Measurements from ENCODE around the gene GLYR1.
"Not testable (repeated sequence)": the region's sequence is repeated elsewhere in the genome, so short reads cannot be mapped to it uniquely, and the experiment has no call there.

GLYR1 gene

DNA sequence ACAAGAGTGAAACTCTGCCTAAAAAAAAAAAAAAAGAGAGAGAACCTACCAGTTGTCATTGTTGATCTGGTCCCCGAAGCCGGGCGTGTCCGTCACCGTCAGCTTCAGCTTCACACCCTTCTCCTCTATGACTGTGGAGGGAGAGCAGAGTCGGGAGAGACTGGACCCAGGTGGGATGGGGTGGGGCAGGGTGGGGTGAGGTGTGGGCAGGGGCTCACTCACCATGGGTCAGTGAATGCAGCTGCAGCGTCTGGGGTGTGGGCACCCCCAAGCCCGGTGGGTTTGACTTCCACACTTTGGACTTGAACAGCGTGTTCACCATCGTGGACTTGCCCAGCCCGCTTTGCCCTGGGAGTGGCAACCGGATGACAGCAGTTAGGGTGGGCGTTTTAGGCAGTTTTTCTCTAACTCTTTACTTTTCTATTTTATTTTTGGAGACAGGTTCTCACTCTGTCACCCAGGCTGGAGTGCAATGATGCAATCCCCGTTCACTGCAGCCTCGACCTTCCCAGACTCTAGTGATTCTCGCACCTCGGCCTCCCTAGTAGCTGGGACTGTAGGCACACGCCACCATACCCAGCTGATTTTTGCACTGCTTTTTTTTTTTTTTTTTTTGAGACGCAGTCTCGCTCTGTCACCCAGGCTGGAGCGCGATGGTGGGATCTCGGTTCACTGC is 61.2 kb downstream of the GLYR1 start:
- no peak for DNase-seq

DNA sequence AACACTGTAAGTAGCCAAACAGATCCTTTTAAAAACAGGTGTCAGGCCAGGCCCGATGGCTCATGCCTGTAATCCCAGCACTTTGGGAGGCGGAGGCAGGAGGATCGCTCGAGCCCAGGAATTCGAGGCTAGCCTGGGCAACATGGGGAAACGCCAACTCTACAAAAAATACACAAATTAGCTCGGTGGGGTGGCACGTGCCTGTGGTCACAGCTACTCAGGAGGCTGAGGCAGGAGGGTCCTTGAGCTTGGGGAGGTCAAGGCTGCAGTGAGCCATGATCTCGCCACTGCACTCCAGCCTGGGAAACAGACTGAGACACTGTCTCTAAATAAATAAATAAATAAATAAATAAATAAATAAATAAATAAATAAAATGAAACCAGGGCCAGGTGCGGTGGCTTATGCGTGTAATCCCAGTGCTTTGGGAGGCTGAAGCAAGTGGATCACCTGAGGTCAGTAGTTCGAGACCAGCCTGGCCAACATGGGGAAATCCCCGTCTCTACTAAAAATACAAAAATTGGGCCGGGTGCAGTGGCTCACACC is 62.6 kb downstream of the GLYR1 start:
- DNase-seq, result not testable (repeated sequence)

DNA sequence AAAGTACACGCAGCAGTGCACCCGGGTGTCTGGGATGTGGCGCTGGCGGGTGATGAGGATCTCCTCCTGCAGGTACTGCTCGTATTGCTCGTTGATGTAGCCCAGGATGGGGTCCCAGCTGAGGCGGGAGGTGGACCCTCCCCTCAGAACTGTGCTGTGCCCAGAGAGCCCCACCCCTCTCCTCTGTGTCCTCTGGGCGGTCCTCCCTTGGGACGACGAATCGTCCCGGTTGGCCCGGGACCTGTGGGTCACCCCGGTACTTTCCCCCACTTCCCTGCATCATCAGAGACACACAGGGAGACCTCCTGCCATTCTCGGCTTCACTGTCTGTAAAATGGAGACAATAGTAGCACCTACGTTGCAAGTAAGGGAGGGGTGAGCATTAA is 63.1 kb downstream of the GLYR1 start:
- DNase-seq, result no peak

DNA sequence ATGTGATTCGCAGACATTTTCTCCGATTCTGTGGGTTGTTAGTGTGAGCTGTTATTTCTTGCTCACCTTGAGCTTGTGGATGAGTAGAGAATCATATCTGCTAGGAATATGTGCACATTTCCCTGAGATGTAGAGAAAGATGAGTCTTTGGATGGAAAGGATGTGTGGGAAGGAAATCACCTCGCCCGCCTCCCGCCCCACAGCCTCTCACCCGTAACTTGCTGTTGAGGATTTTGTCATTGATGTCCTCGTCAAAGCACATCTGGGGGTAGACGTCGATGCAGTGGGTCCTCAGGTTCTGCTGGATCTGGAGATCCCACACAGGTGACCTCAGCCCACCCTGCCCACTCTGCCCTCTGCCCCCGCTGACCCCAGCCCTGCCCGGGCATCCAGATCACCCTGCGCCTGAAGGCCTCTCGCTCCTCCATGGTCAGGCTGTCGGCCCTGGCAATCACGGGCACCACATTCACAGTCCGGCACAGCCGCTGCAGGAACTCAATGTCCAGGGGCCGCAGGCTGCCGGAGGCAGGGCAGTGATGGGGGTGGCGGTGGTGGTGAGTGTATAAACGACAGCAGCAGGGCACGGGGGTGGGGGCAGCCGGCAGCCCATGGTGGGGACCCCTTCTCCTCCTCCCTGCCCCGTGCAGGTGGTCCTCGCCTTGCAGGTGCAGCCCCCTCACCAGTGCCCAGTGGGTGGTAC is 63.7 kb downstream of the GLYR1 start:
- no peak for DNase-seq

DNA sequence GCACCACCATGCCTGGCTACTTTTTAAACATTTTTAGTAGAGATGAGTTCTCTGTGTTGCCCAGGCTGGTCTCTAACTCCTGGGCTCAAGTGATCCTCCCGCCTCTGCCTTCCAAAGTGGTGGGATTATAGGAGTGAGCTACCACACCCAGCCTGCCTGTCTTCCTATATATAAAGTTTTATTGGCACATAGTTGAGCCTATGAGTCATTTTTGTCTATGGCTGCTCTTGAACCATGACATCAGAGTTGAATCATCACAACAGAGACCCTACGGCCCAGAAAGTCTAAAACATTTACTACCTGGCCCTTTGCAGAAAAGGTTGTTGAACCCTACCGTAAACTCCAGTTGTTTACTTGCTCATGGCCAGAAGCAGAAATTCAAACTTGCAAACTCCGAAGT is 66.9 kb downstream of the GLYR1 start:
- DNase-seq, result peak; percentile 53

DNA sequence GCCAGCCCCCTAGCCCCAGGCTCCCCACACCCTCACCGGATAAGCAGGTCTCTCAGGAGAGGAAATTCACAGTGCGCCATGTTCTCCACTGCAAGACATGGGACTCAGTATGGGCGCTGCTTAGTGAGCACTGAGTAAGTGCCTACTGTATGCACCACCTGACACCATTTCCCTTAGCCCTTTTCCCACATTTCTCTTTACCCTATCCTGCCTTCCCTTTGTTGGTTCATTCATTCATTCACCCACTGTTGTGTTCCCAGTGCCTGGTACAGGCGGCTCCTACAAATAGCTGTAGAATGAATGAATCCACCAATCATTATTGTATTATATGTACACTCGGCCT is 69.1 kb downstream of the GLYR1 start:
- DNase-seq, result no peak

DNA sequence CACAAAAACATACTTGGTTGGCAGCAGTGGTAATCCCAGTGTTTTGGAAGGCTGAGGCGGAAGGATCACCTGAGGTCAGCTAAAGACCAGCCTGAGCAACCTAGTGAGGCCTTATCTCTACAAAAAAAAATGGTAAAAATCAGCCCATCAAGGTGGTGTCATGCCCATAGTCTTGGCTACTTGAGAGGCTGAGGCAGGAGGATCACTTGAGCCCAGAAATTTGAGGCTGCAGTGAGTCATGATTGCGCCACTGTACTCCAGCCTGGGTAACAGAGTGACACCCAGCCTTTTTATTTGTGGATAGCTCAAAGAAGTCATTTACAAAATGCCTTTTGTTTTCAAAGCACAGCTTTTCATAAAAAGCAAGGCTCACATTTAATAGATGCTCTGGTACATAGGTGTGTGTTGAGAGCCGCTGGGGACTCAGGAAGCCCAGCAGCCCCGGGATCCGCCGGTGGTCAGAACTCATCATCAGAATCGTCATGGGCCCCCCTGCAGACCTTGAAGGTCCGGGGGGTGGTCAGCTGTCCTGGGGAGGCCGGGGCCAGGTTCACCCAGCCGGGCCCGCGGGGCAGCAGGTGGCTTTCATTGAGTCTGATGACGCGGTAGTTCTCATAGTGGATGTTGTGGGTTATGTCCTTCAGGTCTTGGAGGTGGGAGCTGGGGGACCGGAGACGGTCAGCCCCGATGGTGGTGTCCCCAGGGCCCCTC is 69.6 kb downstream of the GLYR1 start:
- DNase-seq, result no peak

DNA sequence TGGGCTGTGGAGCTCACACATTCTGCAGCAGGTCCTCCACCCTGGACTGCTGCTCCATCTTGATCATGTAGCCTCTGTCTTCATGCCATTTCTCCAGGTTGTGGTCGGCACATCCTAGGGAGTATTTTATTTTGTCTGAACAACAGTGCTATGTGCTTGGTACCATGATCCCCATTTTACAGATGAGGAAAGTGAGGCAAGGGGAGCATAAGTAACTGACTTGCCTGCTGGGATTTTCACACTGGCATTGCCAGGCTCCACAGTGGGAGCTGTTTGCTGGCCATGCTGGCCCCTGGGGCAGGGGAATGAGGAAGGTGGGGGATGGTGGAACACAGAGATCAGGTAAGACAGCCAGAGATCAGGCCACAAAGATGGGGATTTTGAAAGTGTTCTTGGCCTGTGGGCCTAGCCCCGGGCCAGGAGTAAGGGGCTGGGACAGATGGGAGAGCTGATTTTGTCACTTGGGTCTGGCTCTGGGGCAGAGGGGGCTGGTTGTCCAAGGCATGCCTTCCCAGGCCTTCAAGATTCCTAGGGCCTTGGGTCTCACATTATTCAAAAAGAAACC is 70.9 kb downstream of the GLYR1 start:
- DNase-seq, result no peak

DNA sequence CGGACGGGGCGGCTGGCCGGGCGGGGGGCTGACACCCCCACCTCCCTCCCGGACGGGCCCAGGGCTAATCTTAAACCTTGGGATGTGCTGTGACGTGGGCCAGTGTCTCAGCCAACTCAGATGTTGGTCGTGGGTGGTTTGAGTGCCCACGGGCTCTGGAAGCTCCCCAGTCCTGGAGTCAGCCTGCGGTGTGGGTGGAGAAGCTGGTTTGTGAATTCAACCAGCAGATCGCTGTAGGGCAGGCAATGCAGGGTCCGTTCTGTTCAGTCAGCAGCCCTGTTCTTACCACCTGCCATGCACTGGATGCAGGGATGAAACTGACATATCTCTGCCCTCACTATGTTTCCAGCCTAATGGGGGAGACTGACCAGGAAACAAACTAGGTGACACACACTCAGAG is 72.1 kb downstream of the GLYR1 start:
- DNase-seq, result peak; percentile 63

DNA sequence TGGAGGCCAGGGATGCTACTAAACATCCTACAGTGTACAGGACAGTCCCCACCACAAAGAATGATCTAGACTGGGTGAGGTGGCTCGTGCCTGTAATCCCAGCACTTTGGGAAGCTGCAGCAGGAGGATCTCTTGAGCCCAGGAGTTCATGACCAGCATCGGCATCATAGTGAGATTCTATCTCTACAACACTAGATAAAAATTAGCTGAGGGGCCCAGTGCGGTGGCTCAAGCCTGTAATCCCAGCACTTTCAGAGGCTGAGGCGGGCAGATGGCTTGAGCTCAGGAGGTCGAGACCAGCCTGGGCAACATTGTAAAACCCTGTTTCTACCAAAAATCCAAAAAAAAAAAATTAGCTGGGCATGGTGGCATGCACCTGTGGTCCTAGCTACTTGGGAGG is 74.7 kb downstream of the GLYR1 start:
- DNase-seq, result peak; percentile 52

DNA sequence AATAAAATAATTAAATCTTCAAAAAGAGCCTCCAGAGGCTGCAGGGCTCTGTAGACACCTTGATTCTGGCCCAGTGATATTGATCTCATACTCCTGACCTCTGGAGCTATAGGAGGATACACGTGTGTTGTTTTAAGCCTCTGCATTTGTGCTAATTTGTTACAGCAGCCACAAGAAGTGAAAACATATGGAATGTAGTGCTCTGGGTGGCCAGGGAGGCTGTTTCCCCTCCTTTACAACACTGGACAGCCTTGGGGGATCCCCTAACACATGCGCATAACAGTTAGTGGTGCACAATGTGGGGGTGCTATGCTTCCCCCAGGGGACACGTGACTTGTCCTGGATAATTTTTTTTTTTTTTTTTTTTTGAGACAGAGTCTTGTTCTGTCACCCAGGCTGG is 75.4 kb downstream of the GLYR1 start:
- DNase-seq, result no peak

DNA sequence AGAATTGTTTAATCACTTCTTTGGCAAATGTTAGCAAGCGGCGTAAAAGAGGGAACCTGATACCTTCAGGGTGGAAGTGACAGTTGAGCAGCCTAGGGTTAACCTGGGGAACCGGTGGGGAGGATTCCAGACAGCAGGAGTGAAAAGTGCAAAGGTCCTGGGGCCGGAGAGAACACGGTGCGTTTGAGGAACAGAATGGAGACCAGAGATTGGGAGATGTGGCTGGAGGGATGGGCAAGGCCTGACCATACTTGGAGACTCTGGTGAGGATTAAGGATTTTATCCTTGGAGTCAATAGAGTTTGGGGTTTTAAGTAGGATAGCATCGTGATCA is 77.8 kb downstream of the GLYR1 start:
- DNase-seq, result peak; percentile 92

DNA sequence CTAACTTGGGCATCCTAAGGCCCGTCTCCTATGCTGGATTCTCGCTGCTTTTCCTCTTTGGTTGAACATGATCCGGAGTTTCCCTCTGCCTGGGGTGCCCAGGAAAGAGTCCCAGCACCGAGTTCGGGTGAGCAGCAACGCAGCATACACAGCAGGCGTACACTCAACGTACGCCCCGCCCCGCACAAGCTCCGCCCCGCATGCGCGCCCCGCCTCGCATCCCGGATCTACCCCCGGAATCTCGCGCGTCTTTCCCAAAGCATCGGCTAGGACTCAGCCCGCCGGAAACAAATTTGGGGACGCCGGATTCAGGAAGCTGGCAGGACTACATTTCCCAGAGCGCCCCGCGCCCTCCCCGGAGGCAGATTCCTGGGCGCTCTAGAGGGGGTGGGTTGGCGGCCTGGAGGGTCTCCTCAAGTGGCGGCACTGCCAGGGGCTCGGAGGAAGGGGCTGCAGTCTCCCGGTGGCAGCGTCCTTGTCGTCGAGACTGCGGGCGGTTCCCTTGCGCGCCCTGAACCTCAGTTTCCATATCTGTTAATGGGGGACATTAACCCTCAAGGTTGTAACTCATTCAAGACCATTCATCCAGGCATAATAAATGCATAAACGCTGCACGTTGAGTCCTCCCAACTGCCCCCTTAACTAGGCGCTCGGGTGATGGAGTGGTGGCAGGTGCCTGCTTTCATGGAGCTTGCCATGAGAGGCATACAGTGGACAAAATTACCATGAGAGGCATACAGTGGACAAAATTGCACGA is 78.4 kb downstream of the GLYR1 start:
- DNase-seq, result peak; percentile 98

DNA sequence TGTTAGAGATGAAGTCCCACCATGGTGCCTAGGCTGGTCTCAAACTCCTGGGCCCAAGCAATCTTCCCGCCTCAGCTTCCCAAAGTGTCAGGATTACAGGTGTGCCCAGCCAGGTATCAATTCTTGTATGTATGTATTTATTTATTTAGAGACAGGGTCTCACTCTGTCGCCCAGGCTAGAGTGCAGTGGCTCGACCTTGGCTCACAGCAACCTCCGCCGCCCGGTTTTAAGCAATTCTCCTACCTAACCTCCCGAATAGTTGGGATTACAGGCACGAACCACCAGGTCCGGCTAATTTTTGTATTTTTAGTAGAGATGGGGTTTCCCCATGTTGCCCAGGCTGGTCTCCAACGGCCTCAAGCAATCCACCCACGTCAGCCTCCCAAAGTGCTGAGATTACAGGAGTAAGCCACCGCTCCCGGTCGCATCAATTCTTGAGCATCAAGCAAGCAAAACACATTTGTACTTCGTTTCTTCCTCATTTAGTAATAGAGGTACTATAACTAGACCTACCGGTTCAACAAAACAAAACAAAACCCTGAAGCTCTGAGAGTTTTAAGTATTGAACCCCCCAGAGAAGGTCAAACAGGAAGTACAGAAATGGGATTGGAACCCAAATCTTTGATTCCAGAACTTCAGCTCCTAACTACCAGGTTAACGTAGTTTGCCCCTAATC is 79.1 kb downstream of the GLYR1 start:
- DNase-seq, result no peak

DNA sequence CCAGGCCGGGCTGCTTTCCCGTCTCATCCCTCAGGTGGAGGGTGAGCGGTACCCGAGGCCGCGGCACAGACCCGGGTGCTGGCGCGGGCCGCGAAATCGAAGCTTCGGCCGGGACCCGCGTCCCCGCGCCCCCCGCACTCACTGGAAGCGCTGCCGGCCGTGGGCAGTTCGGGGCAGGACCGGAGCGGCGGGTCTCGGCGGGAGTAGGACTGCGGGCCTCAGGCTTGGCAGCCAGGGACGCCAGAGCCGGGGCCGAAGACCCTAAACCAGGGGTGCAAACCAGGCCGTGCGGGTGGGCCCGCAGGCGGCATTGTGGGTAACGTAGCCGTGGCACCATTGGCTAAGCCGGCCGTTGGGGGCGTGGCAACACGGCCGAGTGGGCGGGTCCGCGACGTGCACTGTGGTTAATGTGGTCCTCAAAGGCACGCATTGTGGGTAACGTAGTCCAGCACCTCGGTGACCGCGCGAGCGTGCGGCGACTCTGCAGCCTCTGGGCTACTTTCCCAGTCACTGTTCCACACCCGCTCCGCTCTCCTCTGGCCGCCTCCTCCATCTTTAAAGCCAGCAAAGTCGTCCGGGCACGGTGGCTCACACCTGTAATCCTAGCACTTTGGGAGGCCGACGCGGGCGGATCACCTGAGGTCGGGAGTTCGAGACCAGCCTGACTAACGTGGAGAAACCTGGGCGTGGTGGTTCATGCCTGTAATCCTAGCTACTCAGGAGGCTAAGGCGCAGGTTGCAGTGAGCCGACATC is 80.0 kb downstream of the GLYR1 start, which contains the start of gene ZNF500:
Gene ZNF500 (minus strand): TSS at position 288 of the 754 bp plus-strand sequence. CDS start 1,184 bp downstream, outside the sequence.
- DNase-seq, result peak; percentile 98

DNA sequence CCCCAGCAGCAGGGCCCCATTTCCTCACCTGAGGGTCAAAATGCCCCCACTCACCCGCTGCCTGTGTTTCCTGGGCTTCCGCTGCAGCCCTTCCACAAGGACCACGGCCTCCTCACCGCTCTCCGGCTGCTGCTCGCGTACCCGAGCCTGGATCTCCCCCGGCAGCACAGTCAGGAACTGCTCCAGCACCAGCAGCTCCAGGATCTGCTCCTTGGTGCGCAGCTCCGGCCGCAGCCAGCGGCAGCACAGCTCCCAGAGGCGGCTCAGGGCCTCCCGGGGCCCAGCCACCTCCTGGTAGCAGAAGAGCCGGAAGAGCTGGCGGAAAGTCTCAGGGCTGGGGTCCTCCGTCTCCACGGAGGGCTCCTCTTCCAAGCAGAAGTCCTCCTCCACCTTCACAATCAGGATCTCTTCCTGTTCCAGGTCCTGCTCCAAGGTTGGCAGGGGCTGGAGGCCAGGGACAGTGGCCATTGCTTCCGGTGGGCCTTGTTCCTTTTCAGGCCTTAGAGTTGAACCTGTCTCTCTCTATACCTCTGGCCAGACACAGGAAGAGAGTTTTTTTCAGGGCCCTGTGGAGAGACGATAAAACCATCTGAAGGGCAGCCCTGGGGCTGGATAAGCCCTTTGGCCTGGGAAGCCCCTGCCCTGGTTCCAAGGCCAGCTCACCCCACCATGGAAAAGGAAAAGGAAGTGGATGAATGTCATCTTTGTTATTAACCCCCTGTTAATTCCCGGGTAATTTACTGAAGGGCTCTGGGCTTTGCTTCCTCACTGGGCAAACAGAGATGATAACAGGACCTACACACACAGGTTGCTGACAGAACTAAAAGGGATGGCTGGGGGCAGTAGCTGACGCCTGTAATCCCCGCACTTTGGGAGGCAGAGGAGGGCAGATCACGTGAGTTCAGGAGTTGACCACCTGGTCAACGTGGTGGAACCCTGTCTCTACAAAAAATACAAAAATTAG is 81.3 kb downstream of the GLYR1 start:
- DNase-seq, result peak; percentile 21

DNA sequence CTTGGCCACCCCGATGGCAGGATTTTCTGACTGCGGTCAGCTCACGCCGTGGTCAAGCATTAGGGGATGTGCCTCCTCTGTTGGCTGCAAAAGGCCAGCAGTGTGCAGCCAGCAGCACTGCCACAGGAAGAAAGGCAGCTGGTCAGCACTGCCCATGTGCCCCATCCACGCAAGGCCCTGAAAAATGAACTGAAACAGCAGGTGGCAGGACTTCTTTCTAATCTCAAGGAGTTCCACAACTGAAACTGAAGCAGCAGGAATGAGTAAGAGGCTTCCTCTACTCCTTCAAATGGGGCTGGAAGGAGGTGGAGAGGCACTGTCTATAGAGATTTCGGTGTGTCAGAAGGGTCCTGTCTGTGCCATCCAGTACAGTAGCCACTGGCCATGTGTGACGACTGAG is 83.3 kb downstream of the GLYR1 start:
- no peak for DNase-seq

DNA sequence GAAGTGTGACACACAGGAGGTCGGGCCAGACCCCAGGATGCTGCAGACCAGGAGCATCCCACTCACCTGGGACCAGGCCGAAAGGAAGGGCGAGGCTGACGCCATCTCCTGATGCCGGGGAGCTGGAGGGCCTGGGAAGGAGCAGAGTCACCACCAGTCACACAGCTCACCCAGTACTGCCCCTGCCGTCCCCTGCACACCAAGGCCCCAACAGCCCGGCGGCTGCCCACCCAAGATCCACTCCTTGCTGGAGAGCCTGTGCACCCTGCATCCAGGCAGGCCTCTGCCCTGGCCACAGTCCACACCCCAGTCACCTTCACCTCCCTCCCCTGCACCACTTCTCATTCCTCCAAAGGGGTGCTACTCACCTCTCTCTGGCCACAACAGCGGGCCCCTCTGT is 84.9 kb downstream of the GLYR1 start:
- no peak for DNase-seq

DNA sequence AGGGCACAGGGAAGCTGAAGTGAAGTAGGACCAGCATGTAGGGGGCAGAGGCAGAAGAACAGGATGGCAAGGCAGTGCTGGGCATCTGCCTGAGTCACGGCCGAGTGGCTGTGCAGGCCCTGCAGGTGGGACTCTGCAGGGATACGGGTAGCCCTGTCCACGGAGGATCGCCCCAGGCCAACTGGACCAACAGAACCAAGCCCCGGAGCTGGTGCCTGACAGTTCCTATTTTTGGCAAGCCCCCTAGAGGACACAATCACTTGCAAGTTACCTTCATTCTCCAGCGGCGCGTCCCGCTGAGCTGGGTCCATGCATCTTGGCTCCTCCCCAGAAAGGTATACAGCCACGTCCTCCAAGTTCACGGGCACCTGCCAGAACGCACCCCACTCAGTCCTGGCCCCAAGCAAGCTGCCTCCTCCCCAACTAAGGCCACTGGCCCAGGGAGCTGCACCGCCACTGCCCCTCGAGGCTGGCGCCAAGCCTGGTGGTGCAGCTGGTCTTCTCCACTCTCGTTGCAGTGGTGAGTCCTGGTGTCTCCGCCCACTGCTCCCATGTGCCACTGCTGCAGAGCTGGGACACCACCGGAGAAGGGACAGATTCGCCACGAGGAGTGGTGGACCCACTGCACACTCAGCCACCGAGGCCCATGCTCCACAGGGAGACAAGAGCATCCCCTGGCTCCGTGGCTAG is 86.7 kb downstream of the GLYR1 start:
- no peak for DNase-seq

DNA sequence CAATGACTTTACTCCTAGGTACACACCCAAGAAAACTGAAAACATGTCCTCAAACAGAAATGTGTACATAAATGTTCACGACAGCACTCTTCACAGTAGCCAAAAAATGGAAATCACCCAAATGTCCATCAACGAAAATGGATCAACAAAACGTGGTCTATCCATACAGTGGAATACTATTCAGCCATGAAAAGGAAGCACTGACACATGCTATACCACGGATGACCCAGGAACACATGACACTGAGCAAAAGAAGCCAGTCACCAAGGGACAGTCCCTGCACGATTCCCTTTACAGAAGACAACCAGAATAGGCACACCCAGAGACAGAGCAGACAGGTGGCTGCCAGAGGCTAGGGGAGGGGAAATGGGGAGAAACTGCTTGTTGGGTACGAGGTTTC is 91.4 kb downstream of the GLYR1 start:
- no peak for DNase-seq
